Astrocyte of the spinal cord (primary cell): ENCODE data around the gene PCSK6.

Experiments
- DNase-seq: peaks from one replicate; pipeline ENCODE4 v3.0.0; 2011; ENCODE audit warnings: low read depth, low spot score
- H3K4me3 ChIP-seq: 2 replicates; pipeline ENCODE4 v1.5.1; 2011; ENCODE audit warnings: low read depth, mild to moderate bottlenecking, low read length, moderate library complexity
- CTCF ChIP-seq: IDR thresholded peaks from 2 replicates; pipeline ENCODE4 v1.5.1; 2012; ENCODE audit warnings: low read depth, mild to moderate bottlenecking, low read length, inconsistent platforms
- in situ Hi-C: cut with HindIII; loops from 2 replicates; pipeline ENCODE4 v1.10.0; 2017; ENCODE audit warnings: low sequenced_read_pairs

Gene PCSK6

GRCh38 chr15:101496198-101496986, 6.9 kb upstream of the PCSK6 start:
- no peak for TF ChIP-seq CTCF

GRCh38 chr15:101495334-101496197, 6.1 kb upstream of the PCSK6 start:
- in situ Hi-C loops = no loop called here
- H3K4me3 ChIP-seq = no peak overlapping the region
- TF ChIP-seq CTCF = no peak
- no peak for DNase-seq

More at GRCh38 chr15:101496198-101496986, 6.9 kb upstream of the PCSK6 start:
- no peak for DNase-seq
- in situ Hi-C loops = no loop called here
- H3K4me3 ChIP-seq = no peak overlapping the region

- in situ Hi-C loops = no loop called here
- H3K4me3 ChIP-seq = no peak overlapping the region
- no peak for TF ChIP-seq CTCF
- no peak for DNase-seq
Measured at GRCh38 chr15:101494251-101494796, 4.8 kb upstream of the PCSK6 start.

DNA sequence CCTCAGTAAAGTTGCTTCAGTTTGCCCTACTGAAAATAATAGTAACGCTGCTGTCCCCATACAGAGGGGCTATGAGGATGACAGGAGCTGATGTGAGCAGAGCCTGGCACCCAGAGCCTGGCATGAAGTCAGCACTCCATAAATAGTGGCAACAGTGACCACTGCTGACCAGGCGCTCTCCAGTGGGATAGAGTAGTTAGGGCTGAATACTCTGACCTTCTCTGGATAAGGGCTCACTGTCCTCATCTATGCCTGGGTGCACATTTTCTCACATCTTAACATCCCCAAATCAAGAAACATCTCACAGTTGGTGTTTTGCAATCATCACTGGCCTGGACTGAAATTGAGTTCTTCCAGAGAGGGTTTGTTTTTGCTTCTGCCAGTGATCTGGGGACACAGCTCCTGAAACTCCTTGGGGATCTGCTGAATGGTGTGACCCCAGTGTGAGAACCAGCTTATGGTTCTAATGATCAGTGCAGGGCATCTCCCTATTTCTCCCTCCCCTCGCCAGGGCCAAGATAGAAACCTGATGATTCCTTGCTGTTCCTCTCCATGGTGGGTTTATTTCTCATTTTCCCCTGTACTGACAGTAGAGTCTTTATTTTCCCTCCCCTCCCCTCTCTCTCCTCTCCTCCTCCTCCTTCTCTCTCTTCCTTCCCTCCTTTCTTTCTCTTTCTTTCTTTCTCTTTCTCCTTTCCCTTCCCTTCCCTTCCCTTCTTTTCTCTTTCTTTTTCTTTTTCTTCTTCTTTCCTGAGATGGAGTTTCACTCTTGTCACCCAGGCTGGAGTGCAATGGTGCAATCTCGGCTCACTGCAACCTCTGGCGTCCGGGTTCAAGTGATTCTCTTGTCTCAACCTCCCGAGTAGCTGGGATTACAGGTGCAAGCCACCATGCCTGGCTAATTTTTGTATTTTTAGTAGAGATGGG, 3.5 kb upstream of the PCSK6 start:
- DNase-seq = no peak
- TF ChIP-seq CTCF = no peak
- in situ Hi-C loops = no loop called here
- no peak overlapping the region for H3K4me3 ChIP-seq

GRCh38 chr15:101491734-101492640, 2.5 kb upstream of the PCSK6 start:
- no peak for DNase-seq
- H3K4me3 ChIP-seq = no peak overlapping the region
- in situ Hi-C loops = no loop called here
- TF ChIP-seq CTCF = no peak
